ENCODE data around the gene HOXD11.

- TF ChIP-seq PHF8 (CRISPR knock-in tag; IDR thresholded peaks at IDR 0.05), result no peak
- TF ChIP-seq TAF1 (CRISPR knock-in tag; IDR thresholded peaks at IDR 0.05), result no peak
- no peak for TF ChIP-seq KDM4B (CRISPR knock-in tag; IDR thresholded peaks at IDR 0.05)
Observed at GRCh38 chr2:176067589-176068418, 39.3 kb upstream of the HOXD11 start.
